ENCODE results near the gene PPP2R2D.

Gene PPP2R2D

GRCh38 chr10:131972474-131973071 is 71.8 kb downstream of the PPP2R2D start:
- no peaks in the 10 kb centered on the region for H3K79me2 ChIP-seq (ENCODE audit: insufficient read depth, low read length)
- H3K36me3 ChIP-seq (ENCODE audit: insufficient read depth, low read length): no peaks in the 10 kb centered on the region

GRCh38 chr10:131973160-131973951 is 72.5 kb downstream of the PPP2R2D start:
- H3K4me1 ChIP-seq (ENCODE audit: insufficient read depth, low read length, poor library complexity, severe bottlenecking): peaks cover 20% of the 10 kb centered on the region
- H3K36me3 ChIP-seq (ENCODE audit: insufficient read depth, low read length): no peaks in the 10 kb centered on the region
- H3K9me3 ChIP-seq (ENCODE audit: insufficient read depth, low read depth, low read length): no peaks in the 10 kb centered on the region
- no peaks in the 10 kb centered on the region for H4K20me1 ChIP-seq (ENCODE audit: insufficient read depth, low read length, poor library complexity, severe bottlenecking)
- no peak overlapping the region; the same call in 1 of the 2 replicates for H2AFZ ChIP-seq (ENCODE audit: low read length)
- H3K27me3 ChIP-seq (ENCODE audit: insufficient read depth, low read length, poor library complexity, severe bottlenecking): no peaks in the 10 kb centered on the region
- H3K79me2 ChIP-seq (ENCODE audit: insufficient read depth, low read length): no peaks in the 10 kb centered on the region
- TF ChIP-seq CTCF (conservative IDR thresholded peaks at IDR 0.05; ENCODE audit: low read length) (no peak), EZH2phosphoT487 (IDR thresholded peaks at IDR 0.05; ENCODE audit: borderline replicate concordance) (no peak)
- peak overlapping the region; percentile 71 for H3K4me2 ChIP-seq (ENCODE audit: low read depth, low read length, poor library complexity, severe bottlenecking)
- peak overlapping the region; percentile 47 for H3K9ac ChIP-seq (ENCODE audit: low read depth, low read length, poor library complexity, severe bottlenecking)
- no peaks in the 10 kb centered on the region for H3F3A ChIP-seq (ENCODE audit: low read depth)
- peak overlapping the region; percentile 55 for H3K4me3 ChIP-seq (ENCODE audit: low read length, poor library complexity, severe bottlenecking)
- H3K9me2 ChIP-seq (replicated peaks; ENCODE audit: low read depth, low read length): no peaks in the 10 kb centered on the region

More at GRCh38 chr10:131972474-131973071, 71.8 kb downstream of the PPP2R2D start:
- Histone ChIP-seq H4K20me1 (ENCODE audit: insufficient read depth, low read length, poor library complexity, severe bottlenecking) (no peaks in the 10 kb centered on the region), H2AFZ (ENCODE audit: low read length) (peak overlapping the region; percentile 83), H3K27me3 (ENCODE audit: insufficient read depth, low read length, poor library complexity, severe bottlenecking) (no peaks in the 10 kb centered on the region), H3K4me3 (ENCODE audit: low read length, poor library complexity, severe bottlenecking) (peak overlapping the region; percentile 55), H3K9ac (ENCODE audit: low read depth, low read length, poor library complexity, severe bottlenecking) (peak overlapping the region; percentile 47), H3K4me2 (ENCODE audit: low read depth, low read length, poor library complexity, severe bottlenecking) (peak overlapping the region; percentile 71), H3K4me1 (ENCODE audit: insufficient read depth, low read length, poor library complexity, severe bottlenecking) (peaks cover 20% of the 10 kb centered on the region), H3K9me3 (ENCODE audit: insufficient read depth, low read depth, low read length) (no peaks in the 10 kb centered on the region), H3K9me2 (replicated peaks; ENCODE audit: low read depth, low read length) (no peaks in the 10 kb centered on the region), H3F3A (ENCODE audit: low read depth) (no peaks in the 10 kb centered on the region)
- TF ChIP-seq EZH2phosphoT487 (IDR thresholded peaks at IDR 0.05; ENCODE audit: borderline replicate concordance) (no peak), CTCF (conservative IDR thresholded peaks at IDR 0.05; ENCODE audit: low read length) (no peak)

- no peaks in the 10 kb centered on the region for H3K79me2 ChIP-seq (ENCODE audit: insufficient read depth, low read length)
- peaks cover 20% of the 10 kb centered on the region for H3K4me1 ChIP-seq (ENCODE audit: insufficient read depth, low read length, poor library complexity, severe bottlenecking)
- H3K9ac ChIP-seq (ENCODE audit: low read depth, low read length, poor library complexity, severe bottlenecking): no peak overlapping the region
- no peak overlapping the region for H3K4me2 ChIP-seq (ENCODE audit: low read depth, low read length, poor library complexity, severe bottlenecking)
- no peak for TF ChIP-seq CTCF (conservative IDR thresholded peaks at IDR 0.05; ENCODE audit: low read length)
- TF ChIP-seq EZH2phosphoT487 (IDR thresholded peaks at IDR 0.05; ENCODE audit: borderline replicate concordance): no peak
- H2AFZ ChIP-seq (ENCODE audit: low read length): no peak overlapping the region
- H3K36me3 ChIP-seq (ENCODE audit: insufficient read depth, low read length): no peaks in the 10 kb centered on the region
- H3K9me3 ChIP-seq (ENCODE audit: insufficient read depth, low read depth, low read length): no peaks in the 10 kb centered on the region
- no peaks in the 10 kb centered on the region for H3K27me3 ChIP-seq (ENCODE audit: insufficient read depth, low read length, poor library complexity, severe bottlenecking)
- no peak overlapping the region for H3K4me3 ChIP-seq (ENCODE audit: low read length, poor library complexity, severe bottlenecking)
- H4K20me1 ChIP-seq (ENCODE audit: insufficient read depth, low read length, poor library complexity, severe bottlenecking): no peaks in the 10 kb centered on the region
- no peaks in the 10 kb centered on the region for H3K9me2 ChIP-seq (replicated peaks; ENCODE audit: low read depth, low read length)
- no peaks in the 10 kb centered on the region for H3F3A ChIP-seq (ENCODE audit: low read depth)
Measured at GRCh38 chr10:131974034-131974817, 73.4 kb downstream of the PPP2R2D start.
